ENCODE measurements around the gene DGCR6L.

- TF ChIP-seq, protein P1, sequence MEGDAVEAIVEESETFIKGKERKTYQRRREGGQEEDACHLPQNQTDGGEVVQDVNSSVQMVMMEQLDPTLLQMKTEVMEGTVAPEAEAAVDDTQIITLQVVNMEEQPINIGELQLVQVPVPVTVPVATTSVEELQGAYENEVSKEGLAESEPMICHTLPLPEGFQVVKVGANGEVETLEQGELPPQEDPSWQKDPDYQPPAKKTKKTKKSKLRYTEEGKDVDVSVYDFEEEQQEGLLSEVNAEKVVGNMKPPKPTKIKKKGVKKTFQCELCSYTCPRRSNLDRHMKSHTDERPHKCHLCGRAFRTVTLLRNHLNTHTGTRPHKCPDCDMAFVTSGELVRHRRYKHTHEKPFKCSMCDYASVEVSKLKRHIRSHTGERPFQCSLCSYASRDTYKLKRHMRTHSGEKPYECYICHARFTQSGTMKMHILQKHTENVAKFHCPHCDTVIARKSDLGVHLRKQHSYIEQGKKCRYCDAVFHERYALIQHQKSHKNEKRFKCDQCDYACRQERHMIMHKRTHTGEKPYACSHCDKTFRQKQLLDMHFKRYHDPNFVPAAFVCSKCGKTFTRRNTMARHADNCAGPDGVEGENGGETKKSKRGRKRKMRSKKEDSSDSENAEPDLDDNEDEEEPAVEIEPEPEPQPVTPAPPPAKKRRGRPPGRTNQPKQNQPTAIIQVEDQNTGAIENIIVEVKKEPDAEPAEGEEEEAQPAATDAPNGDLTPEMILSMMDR (IDR thresholded peaks at IDR 0.05) = no peak
- TF ChIP-seq POLR2AphosphoS5 (IDR thresholded peaks at IDR 0.05; ENCODE audit: insufficient read depth in 1 of 2, low read depth in 1 of 2) (no peak), POLR2A (IDR thresholded peaks at IDR 0.05) (no peak)
Measured at GRCh38 chr22:20264614-20265452, 55.0 kb downstream of the DGCR6L start.
